NCI-H2196 (cell line): ENCODE measurements around the gene FHIT.

ENCODE experiments used
- DNase-seq: peaks from one replicate; lab custom pipeline; 2025; ENCODE audit not compliant: unreplicated experiment; lab: John Stamatoyannopoulos, UW

The FHIT gene

DNA sequence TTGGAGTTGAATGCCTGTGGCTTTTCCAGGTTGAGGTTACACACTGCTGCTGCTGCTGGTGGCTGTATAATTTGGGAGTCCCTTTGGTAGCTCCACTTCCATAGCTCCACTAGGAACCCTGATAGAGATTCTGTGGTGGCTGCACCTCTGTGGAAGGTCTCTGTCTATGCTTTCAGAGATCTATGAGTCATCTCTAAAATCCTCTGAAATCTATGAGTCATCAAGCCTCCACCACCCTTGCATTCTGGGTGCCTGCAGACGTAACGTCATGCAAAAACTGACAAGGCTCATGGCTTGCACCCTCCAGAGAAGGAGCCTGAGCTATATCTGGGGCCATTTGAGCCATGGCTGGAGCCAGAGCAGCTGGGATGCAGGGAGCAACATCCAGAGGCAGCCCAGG, 1164.4 kb downstream of the FHIT start:
- no peak for DNase-seq

DNA sequence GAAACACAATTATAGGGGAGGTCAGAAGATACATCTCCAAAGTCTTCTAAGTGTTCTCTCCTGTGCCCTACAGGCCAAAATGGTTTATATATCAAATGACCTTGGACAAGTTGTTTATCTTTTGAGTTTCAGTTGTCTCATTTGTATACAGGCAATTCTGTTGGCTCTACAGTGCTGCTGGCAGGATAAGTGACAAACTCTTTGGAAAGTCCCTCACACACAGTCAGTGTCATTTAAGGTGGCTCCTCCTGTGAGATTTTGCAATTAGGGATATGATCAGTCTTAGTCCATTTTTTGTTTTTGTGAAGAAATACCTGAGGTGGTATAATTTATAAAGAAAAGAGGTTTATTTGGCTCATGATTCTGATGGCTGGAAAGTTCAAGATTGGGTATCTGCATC, 1165.6 kb downstream of the FHIT start:
- no peak for DNase-seq

- no peak for DNase-seq
These were observed 1169.7 kb downstream of the FHIT start for GRCh38 chr3:60081381-60082095.

DNA sequence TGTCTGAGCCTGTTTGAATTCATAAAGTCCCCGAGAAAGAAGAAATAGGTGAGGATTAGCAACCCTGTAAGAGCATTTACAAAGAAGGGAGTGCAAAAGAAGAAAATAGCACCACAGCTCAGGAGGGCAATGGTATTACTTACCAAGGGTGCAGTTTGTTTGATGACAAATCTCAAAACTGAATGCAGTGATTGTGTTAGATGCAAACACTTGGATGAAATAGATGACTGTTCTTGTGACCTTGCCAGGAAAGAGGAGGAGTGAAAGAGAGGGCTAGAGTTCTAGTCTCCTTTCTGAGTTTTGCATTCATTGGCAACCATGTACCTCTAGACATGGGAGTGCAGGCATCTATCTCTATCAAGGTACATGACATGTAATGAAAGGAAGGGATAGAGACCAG, 1170.6 kb downstream of the FHIT start:
- no peak for DNase-seq

GRCh38 chr3:60079076-60079475, 1172.2 kb downstream of the FHIT start:
- no peak for DNase-seq

DNA sequence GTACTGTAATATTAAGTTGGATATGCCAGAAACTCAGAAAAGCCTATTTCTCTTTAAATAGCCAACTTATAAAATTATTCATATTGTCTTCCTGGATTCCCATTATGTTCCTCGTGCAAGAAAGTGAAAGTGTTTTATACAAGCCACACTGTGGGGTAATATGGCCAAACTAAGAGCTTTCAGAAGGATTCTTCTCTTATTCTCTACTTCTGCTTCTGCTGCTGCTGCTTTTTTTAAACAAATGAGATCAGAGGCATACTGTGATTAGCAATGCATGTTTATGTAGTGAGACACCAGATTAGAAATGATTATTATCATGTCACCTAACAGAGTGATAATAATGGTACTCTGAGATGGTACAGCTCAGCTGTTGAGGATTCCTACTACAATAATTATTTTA, 1174.9 kb downstream of the FHIT start:
- DNase-seq, result no peak

- no peak for DNase-seq
These were observed 1177.3 kb downstream of the FHIT start for GRCh38 chr3:60073942-60074341.

GRCh38 chr3:60073228-60073627, 1178.0 kb downstream of the FHIT start:
- DNase-seq, result no peak

DNA sequence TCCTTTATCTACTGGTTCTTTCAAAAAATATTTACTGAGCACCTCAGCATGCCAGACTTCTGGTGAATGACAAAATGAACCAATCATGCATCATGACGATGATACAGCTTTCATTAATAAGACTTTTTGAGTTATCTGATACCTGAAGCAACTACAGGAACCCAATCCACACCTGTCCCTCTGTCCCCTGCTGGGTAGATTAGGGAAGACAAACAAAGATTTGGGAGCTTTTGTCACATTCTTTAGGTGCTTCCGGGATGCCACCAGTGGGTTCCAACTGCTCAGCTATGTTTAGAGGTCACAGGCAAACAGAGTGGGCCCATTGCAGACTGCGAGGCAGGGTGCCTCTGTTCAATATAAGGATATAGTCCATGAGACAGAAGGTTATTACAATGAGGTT, 1180.9 kb downstream of the FHIT start:
- no peak for DNase-seq

- DNase-seq, result no peak
These were observed 1185.9 kb downstream of the FHIT start for GRCh38 chr3:60065227-60065868.

- DNase-seq, result no peak
These were observed 1186.8 kb downstream of the FHIT start for GRCh38 chr3:60064210-60065178.

DNA sequence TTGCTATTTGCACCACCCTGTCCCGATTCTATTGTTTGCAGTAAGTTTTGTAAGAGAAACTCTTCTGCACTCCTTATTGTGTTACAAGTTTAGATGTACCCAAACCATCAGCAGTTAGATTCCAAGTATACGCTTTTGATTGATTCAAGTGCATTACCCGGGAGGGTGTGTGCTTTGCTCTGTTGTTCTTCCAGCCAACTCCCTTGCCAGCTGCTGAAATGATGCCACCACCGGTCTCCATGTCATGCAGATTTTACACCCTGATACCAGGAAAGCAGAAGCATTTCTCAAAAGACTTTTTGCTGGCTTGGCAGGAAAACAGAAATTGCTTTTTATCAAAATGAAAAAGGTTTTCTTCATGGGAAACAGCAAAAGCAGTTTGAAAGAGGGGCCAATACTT, 1194.8 kb downstream of the FHIT start:
- no peak for DNase-seq

- peak; percentile 1 for DNase-seq
These were observed 1195.5 kb downstream of the FHIT start for GRCh38 chr3:60055765-60056164.

DNA sequence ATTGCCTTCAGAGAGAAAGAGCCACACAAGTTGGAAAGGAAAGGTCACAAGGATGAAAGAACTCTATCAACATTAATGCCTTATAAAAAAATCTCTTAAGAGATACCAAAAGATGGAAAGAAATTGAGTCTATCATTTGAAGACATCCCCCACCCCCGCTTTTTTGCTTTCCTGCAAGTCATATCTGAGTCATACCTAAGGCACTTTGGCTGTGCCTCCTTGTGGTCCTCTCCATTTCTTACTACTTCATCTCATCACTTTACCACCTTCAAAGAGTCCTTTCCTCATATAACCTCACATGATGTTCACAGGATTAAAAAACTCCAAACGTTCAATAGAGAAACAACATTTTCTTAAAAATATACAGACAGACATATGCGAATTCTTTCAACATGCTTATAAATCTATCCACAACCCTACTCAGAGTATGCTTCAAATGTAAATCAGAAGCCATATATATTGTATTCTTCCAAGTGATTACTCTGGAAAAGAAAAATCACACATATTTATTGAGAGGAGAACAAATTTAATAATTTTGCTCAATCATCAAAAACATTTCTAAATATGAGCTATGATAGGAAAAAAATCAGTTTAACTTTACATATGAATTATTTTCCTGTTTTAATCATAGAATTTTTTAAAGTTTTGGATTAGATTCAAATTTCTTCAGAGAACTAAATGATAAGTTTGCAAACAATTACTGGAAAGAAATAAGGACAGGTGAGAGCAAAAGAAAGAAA, 1197.6 kb downstream of the FHIT start:
- no peak for DNase-seq

DNA sequence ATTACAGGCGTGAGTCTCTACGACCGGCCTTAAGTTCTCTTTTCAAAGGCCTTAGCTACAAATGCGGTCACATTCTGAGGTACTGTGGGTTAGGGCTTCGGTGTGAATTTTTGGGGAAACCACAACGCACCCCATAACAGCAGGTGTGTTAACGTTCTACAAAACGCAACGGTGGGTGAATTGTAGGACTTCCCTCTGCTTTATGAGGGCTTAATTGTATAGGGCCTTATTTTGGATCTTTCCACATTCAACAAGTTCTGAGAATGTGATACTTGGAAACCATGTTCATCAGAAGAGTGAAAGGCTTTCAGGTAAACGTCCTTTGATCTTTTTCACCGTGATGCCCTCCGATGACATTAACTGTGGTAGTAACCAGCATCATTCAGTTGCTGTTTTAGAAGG, 1202.8 kb downstream of the FHIT start:
- no peak for DNase-seq

GRCh38 chr3:60047426-60048200, 1203.6 kb downstream of the FHIT start:
- DNase-seq, result no peak

DNA sequence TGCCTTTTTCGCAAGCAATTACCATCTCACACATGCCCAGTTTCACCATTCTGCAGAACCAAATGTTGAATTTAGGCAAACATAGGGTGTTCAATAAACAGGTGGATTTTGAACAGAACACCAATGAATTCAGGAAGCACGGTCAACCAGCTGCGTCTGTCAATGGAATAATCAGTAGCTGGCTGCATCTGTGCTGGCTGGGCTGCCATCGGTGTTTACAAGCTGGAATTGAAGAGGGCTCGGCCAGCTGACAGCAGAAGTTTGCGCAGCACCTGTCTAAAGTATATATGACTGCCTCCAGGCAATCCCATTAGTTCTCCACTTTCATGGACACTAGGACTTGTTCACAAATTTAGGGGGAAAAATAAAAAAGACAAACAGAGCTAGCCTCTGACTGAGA, 1205.0 kb downstream of the FHIT start:
- DNase-seq, result peak; percentile 3

DNA sequence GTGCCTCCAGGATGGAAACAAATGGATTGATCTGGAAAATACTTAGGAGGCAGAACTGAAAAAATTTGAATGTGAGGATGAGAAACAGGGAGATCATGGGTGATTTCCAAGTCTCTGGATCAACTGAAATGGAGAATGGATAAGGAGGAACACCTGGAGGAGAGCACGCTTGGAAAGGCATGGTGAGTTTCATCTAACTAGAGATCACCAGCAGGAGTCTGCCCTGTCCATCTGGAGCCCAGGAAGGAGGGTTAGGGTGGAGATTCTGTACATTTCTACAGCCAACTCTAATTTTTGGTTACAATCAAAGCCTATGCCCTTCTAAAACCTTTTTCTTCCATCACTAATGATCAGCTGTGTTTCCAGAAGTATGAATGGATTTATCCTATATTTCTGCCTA, 1205.6 kb downstream of the FHIT start:
- DNase-seq, result no peak

GRCh38 chr3:60036803-60037202, 1214.4 kb downstream of the FHIT start:
- no peak for DNase-seq

DNA sequence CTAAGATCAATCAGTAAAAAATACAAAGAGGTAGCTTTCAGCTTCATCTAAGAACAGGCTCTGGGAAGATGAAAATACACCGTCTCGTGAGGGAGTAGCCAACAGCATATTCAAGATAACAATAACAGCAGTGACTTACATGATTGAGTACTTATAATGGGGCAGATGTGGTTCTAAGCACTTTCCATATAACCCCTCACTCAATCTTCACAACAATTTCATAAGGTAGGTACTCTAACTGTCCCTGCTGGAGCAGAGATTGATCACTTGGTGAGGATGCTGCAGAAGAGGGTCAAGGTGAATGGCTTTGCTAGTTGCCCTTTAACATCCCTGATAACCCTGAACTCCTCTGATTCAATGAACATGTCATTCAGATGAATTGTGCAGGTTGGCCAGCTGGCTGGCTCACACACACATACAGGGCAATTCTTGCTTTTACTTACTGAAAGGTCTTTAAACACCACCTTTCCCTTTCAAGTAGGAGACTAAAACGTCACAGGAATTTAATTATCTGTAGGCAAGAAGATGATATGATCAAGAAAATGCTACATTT, 1217.3 kb downstream of the FHIT start:
- no peak for DNase-seq
